ENCODE data around the gene EHF.

The EHF gene

GRCh38 chr11:34602245-34602644, 18.6 kb upstream of the EHF start:
- DNase-seq (ENCODE audit: low read depth), result no peak

- no peak for DNase-seq (ENCODE audit: low read depth)
Observed at GRCh38 chr11:34603129-34604001, 17.5 kb upstream of the EHF start.

GRCh38 chr11:34604145-34604544, 16.7 kb upstream of the EHF start:
- no peak for DNase-seq (ENCODE audit: low read depth)

- DNase-seq (ENCODE audit: low read depth), result no peak
Observed at GRCh38 chr11:34604911-34605310, 16.0 kb upstream of the EHF start.

GRCh38 chr11:34605481-34606325, 15.2 kb upstream of the EHF start:
- DNase-seq (ENCODE audit: low read depth), result no peak

GRCh38 chr11:34606326-34607120, 14.4 kb upstream of the EHF start:
- DNase-seq (ENCODE audit: low read depth), result no peak

GRCh38 chr11:34609187-34609751, 11.6 kb upstream of the EHF start:
- DNase-seq (ENCODE audit: low read depth), result no peak

GRCh38 chr11:34609850-34610249, 11.0 kb upstream of the EHF start:
- DNase-seq (ENCODE audit: low read depth), result no peak

GRCh38 chr11:34610324-34611041, 10.4 kb upstream of the EHF start:
- DNase-seq (ENCODE audit: low read depth), result no peak

GRCh38 chr11:34613015-34613414, 7.9 kb upstream of the EHF start:
- DNase-seq (ENCODE audit: low read depth), result no peak

GRCh38 chr11:34613552-34614056, 7.3 kb upstream of the EHF start:
- DNase-seq (ENCODE audit: low read depth), result no peak

GRCh38 chr11:34614344-34615104, 6.4 kb upstream of the EHF start:
- DNase-seq (ENCODE audit: low read depth), result peak; percentile 64

GRCh38 chr11:34616086-34616485, 4.8 kb upstream of the EHF start:
- no peak for DNase-seq (ENCODE audit: low read depth)

- DNase-seq (ENCODE audit: low read depth), result no peak
Observed at GRCh38 chr11:34616830-34617504, 3.9 kb upstream of the EHF start.

GRCh38 chr11:34618406-34618805, 2.5 kb upstream of the EHF start:
- DNase-seq (ENCODE audit: low read depth), result no peak

- no peak for DNase-seq (ENCODE audit: low read depth)
Observed at GRCh38 chr11:34619062-34619516, 1.8 kb upstream of the EHF start.

- no peak for DNase-seq (ENCODE audit: low read depth)
Observed at GRCh38 chr11:34620202-34620601, 691 bp upstream of the EHF start.

GRCh38 chr11:34621876-34622275, 983 bp downstream of the EHF start:
- DNase-seq (ENCODE audit: low read depth), result no peak

- no peak for DNase-seq (ENCODE audit: low read depth)
Observed at GRCh38 chr11:34623463-34623862, 2.6 kb downstream of the EHF start.

GRCh38 chr11:34624069-34624468, 3.2 kb downstream of the EHF start:
- DNase-seq (ENCODE audit: low read depth), result no peak
